ENCODE measurements around the gene SPTLC2. TPM values are rescaled to one million over a fixed set of nuclear protein-coding genes. Genes with fewer than 3 reads are reported as not detected.

SPTLC2 gene
- total and polyA plus RNA-seq, 2 of the 13 experiments (the other 11 are each of a cell fraction or from before 2014, with no cell fraction given): 17.4 to 17.5 TPM

- TF ChIP-seq ZEB1 (IDR thresholded peaks at IDR 0.05; ENCODE audit: insufficient replicate concordance, low read depth) (no peak), ZNF232 (CRISPR knock-in tag; IDR thresholded peaks at IDR 0.05; ENCODE audit: borderline replicate concordance) (no peak; the same call in 1 of the 2 replicates), ATF6 (CRISPR knock-in tag; conservative IDR thresholded peaks at IDR 0.05) (no peak), NFKB2 (CRISPR knock-in tag; IDR thresholded peaks at IDR 0.05; ENCODE audit: borderline replicate concordance) (no peak; the same call in 1 of the 2 replicates), ZNF740 (CRISPR knock-in tag; IDR thresholded peaks at IDR 0.05) (no peak), KAT2B (IDR thresholded peaks at IDR 0.05; ENCODE audit: borderline replicate concordance, low read depth, low read length) (no peak), GPN1 (CRISPR knock-in tag; IDR thresholded peaks at IDR 0.05; ENCODE audit: borderline replicate concordance) (no peak), NFIB (CRISPR knock-in tag; IDR thresholded peaks at IDR 0.05; ENCODE audit: borderline replicate concordance) (no peak), TBX3 (IDR thresholded peaks at IDR 0.05; ENCODE audit: borderline replicate concordance) (no peak), ZBTB49 (CRISPR knock-in tag; IDR thresholded peaks at IDR 0.05; ENCODE audit: borderline replicate concordance) (no peak), ZNF367 (CRISPR knock-in tag; IDR thresholded peaks at IDR 0.05; ENCODE audit: borderline replicate concordance) (no peak), ZNF577 (CRISPR knock-in tag; IDR thresholded peaks at IDR 0.05; ENCODE audit: borderline replicate concordance, low read depth) (no peak), TAF15 (IDR thresholded peaks at IDR 0.05; ENCODE audit: low read depth, low read length, poor library complexity, severe bottlenecking) (no peak), ZBTB3 (CRISPR knock-in tag; IDR thresholded peaks at IDR 0.05; ENCODE audit: borderline replicate concordance, low read depth) (no peak), ZBTB44 (CRISPR knock-in tag; IDR thresholded peaks at IDR 0.05) (no peak)
- TF ChIP-seq, protein P1, sequence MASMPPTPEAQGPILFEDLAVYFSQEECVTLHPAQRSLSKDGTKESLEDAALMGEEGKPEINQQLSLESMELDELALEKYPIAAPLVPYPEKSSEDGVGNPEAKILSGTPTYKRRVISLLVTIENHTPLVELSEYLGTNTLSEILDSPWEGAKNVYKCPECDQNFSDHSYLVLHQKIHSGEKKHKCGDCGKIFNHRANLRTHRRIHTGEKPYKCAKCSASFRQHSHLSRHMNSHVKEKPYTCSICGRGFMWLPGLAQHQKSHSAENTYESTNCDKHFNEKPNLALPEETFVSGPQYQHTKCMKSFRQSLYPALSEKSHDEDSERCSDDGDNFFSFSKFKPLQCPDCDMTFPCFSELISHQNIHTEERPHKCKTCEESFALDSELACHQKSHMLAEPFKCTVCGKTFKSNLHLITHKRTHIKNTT (CRISPR knock-in tag; IDR thresholded peaks at IDR 0.05): no peak
- TF ChIP-seq, protein P2, sequence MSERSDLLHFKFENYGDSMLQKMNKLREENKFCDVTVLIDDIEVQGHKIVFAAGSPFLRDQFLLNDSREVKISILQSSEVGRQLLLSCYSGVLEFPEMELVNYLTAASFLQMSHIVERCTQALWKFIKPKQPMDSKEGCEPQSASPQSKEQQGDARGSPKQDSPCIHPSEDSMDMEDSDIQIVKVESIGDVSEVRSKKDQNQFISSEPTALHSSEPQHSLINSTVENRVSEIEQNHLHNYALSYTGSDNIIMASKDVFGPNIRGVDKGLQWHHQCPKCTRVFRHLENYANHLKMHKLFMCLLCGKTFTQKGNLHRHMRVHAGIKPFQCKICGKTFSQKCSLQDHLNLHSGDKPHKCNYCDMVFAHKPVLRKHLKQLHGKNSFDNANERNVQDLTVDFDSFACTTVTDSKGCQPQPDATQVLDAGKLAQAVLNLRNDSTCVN (CRISPR knock-in tag; IDR thresholded peaks at IDR 0.05; ENCODE audit: borderline replicate concordance): peak; percentile 93; the same call in 1 of the 2 replicates
These were observed at the start of gene SPTLC2 (continued) for GRCh38 chr14:77616454-77617229.
